Stimulated activated CD4-positive, alpha-beta T cell treated with anti-CD3 and anti-CD28 coated beads, Interleukin-4, amount 100 ng/mL, for 4 hours (primary cell): Measurements from ENCODE around the gene OR2M7.
"Not testable (repeated sequence)": the region's sequence is repeated elsewhere in the genome, so short reads cannot be mapped to it uniquely, and the experiment has no call there.

Experiments used
- DNase-seq, 2 experiments: peaks; one replicate each; pipeline ENCODE4 v3.0.0-alpha.2; 2020

The OR2M7 gene

DNA sequence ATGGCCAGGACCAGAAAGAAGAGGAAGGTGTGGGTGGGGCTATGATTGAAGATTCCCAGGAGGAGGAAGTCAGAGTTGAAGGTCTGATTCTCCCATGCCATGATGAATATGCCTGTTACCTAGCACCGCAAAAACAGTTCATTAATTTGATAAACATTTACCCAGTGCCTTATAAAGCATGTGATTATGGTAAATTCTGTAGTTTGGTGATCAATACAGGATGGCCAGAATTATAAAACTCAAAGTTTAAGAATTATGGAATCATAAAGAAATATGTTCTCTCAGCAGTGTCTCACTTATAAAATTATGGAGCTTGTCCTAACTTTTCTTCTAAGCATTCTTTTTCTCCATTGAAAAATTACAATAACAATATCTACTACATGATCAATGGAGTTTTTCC, at the start of gene OR2M7:
Gene OR2M7 (minus strand): TSS at position 101 of the 400 bp plus-strand sequence. CDS start 0 bp downstream, at position 101.
- no peak for DNase-seq

DNA sequence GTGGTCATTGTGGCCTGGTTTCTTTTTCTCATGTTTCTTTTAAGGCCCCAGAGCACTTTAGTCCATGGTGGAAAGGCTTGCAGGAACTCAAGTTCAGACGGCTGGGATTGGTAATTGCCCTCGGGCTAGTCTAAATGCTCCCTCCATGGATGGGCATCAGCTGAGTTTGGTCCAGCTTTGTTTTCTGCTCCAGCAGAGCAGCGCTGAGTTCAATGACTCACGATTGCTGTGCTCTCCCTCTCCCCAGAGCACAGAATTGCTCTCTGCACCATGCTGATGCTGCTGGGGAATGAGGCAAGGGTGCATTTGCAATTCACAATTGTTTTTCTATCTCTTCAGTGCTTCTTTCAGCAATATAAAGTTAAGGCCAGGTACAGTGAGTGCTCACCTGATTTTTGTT, 49.4 kb upstream of the OR2M7 start:
- no peak for DNase-seq

DNA sequence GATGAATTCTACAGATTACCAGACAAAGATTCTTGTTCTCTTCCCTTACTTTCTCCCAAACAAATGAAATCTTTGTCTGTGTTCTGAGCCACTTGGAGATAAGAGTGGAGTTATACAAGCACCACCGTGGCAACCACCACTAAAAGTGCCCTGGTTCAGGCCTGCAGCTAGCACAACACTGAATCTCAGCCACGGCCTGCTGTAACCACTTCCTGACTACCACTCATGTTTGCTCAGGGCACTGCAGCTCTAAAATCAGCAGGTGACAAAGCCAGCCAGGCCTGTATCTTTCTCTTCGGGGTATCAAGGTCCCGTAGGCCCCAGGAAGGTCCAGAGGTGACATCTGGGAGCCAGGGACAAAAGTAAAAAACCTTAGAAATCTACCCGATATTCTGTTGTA, 48.0 kb upstream of the OR2M7 start:
- DNase-seq: no peak

- no peak for DNase-seq
Observed at GRCh38 chr1:248366609-248367008, 42.2 kb upstream of the OR2M7 start.

DNA sequence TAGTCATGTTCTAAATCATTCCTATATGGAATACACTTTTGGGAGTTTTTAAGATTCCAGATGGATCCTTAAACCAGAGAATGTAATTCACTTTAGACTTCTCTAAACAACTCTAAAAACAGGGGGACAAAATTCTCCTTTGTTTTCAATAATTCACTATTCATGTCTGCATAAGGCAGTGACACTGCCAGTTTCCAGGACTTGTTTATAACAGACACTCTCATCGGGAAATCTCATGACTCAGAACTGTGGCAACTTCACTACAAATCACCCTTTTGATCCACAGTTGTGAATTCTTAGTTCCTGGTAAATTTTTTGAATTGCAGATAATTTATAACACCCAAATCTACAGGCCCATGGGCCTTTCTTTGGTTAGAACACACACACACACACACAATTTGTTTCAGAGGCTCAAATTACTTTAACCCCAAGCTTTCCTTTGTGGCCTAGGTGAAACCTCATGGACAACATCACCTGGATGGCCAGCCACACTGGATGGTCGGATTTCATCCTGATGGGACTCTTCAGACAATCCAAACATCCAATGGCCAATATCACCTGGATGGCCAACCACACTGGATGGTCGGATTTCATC, 36.9 kb upstream of the OR2M7 start, which contains the start of gene OR2T4:
Gene OR2T4 (plus strand): TSS at position 545 of the 595 bp plus-strand sequence. CDS start 0 bp downstream, at position 545.
- no peak for DNase-seq

- DNase-seq: no peak
Observed at GRCh38 chr1:248359415-248359814, 35.0 kb upstream of the OR2M7 start.

DNA sequence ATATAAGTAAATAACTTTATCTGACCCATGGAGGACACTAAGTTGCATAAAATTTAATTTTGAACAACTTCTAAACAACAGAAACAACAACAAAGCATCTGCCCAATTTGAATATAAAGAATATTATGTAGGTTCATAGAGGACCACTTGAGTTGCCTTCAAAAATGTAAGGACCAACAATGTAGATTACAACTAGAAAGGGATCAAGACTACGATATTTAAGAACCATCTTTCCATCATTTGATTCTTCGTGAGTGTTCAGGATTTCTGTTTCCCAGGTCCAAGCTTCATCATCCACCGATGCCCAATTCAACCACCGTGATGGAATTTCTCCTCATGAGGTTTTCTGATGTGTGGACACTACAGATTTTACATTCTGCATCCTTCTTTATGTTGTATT, 24.1 kb upstream of the OR2M7 start, which contains the start of gene OR14C36:
Gene OR14C36 (plus strand): TSS at position 301 of the 400 bp plus-strand sequence. CDS start 0 bp downstream, at position 301.
- DNase-seq: no peak

DNA sequence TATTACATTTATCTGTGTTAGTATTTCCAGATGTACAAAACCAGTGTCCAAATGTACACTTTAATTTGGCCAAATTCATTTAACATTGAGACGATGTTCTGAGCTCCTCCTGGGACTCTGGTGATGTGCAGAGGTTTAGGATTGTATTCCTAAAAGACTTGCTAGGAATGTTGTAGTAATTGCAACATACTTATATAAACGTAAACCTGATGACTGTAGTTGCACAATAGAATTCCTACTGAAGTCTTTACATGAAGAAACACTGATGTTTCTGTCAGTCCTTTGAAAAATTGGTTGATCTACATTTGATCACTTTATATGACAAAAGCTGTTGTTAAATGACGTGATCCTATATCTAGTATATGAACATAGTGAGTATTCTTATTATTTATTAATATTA, 19.1 kb upstream of the OR2M7 start:
- DNase-seq: no peak

DNA sequence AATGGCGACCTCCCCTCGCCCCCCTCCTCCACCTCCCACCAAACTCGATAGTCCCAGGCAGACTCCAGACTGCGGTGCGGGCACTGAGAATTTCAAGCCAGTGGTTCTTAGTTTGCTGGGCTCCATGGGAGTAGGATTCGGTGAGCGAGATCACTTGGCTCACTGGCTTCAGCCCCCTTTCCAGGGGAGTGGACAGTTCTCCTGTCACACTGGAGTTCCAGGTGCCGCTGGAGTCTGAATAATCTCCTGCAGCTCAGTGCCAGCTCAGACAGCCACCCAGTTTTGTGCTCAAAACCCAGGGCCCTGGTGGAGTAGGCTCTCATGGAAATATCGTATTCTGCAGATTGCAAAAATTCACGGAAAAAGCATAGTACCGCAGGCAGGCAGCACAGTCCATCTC, 7.6 kb downstream of the OR2M7 start:
- DNase-seq: no peak

- DNase-seq: not testable (repeated sequence)
Observed at GRCh38 chr1:248306740-248307139, 17.6 kb downstream of the OR2M7 start.

- DNase-seq: no peak
Observed at GRCh38 chr1:248306103-248306502, 18.3 kb downstream of the OR2M7 start.

- not testable (repeated sequence) for DNase-seq
Observed at GRCh38 chr1:248305672-248306071, 18.7 kb downstream of the OR2M7 start.

- DNase-seq: no peak
Observed at GRCh38 chr1:248303324-248303723, 21.0 kb downstream of the OR2M7 start, which contains the start of gene OR2T12. TSS of gene OR2T12 (minus strand) at chr1:248303424. CDS start at chr1:248295578, 7,846 bp downstream.

- no peak for DNase-seq
Observed at GRCh38 chr1:248288391-248288790, 36.0 kb downstream of the OR2M7 start.

- DNase-seq: no peak
Observed at GRCh38 chr1:248277876-248278275, 46.5 kb downstream of the OR2M7 start, which contains the start of gene OR2T33. TSS of gene OR2T33 (minus strand) at chr1:248277976. CDS start at chr1:248273814, 4,162 bp downstream.
